ENCODE measurements around the gene CST2.
"Not testable (repeated sequence)": the region's sequence is repeated elsewhere in the genome, so short reads cannot be mapped to it uniquely, and the experiment has no call there.

The CST2 gene, protein sequence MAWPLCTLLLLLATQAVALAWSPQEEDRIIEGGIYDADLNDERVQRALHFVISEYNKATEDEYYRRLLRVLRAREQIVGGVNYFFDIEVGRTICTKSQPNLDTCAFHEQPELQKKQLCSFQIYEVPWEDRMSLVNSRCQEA

GRCh38 chr20:23826541-23827021 is at the start of gene CST2:
TSS of gene CST2 (minus strand) at chr20:23826729. CDS start at chr20:23826660, 69 bp downstream.
- DNase-seq, result no peak

DNA sequence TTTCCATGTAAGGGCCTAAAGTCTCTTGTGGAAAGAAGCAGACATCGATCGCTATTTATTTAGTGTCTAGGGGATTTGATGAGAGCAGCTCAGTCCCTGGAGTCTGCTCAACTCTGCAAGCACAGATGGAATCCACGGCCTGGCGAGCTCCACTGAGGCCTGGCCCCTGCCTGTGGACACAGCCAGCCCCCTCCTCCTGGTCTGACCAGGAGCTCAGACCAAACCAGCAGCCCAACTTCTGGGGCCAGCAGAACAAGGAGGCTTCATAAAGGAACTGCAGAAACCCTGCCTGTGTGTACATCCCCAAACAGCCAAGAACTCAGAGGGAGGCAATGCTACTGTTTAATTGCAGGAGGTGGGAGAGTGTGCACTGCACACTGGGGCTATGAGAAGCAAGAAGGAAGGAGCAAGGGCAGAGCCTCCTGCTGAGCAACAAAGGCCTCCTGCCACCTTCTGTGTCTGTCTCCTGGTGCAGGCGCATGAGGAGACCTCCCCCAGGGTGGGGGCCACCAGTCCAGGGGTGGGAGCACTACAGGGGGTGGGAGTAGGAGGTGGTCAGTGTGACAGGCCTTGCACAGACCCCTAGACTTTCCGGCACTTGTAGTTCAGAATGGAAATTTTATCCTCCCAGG is 49.2 kb upstream of the CST2 start:
- no peak for DNase-seq

DNA sequence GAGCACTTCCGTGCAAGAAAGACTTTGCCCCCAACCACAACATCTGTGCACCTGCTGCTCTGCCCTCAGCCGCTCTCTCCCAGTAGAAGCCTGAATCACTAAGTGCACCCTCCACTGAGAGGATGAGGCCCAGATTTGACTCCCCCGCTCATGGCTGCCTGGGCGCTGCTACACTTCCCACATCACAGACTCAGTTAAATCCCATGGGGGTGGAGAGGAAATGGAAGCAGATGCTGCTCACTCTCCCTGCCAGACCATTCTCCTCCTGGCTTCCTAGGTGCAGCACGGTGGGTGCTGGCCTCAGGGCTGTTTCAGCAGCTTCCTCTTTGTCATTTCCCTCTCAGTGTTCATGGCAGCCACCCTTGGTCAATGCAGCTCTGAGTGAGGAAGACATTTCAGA is 48.2 kb upstream of the CST2 start:
- no peak for DNase-seq

- no peak for DNase-seq
These were observed 47.0 kb upstream of the CST2 start for GRCh38 chr20:23873370-23874015.

GRCh38 chr20:23872065-23872464 is 45.5 kb upstream of the CST2 start:
- no peak for DNase-seq

DNA sequence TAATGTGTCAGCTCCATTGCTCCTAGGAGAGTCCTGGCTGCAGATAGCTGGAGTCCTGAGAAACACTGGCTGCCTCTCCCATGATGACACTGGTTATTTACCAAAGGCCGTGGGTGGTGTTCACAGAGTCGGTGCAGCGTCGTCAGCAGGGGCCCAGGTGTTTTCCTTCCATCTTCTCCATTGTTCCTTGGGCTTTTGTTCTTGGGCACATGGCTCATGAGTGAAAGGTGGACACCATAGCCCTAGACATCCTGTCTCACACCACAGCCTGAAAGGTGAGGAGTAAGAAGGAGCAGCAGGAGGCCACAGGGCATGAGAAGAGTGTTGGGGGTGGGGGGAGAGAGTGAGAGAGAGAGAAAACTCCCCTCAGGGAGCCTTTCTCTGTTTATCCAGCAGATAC is 43.9 kb upstream of the CST2 start:
- DNase-seq, result no peak

DNA sequence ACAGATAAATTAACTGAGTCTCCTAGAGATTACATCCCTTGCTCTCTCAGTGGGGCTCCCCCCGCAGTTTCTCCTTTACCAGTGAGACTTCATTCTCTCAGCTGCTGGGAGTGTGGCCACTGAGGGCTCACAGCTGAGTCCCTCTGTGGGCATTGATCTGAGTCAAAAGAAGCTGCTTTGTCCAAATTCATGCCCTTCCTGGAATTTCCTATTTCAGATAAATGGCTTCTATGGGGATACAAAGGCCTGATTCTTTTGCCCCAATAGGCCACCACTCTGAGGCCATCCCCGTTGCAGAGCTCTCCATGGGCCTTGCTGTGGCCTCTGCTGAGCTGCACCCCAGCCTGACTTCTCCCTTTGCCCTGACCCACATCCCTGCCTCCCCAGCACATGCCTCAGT is 43.0 kb upstream of the CST2 start:
- no peak for DNase-seq

GRCh38 chr20:23868321-23868720 is 41.8 kb upstream of the CST2 start:
- no peak for DNase-seq

GRCh38 chr20:23867152-23867776 is 40.7 kb upstream of the CST2 start:
- no peak for DNase-seq

GRCh38 chr20:23860771-23861170 is 34.2 kb upstream of the CST2 start:
- DNase-seq, result not testable (repeated sequence)

- DNase-seq, result no peak
These were observed 31.6 kb upstream of the CST2 start for GRCh38 chr20:23857962-23858595.

- no peak for DNase-seq
These were observed 30.2 kb upstream of the CST2 start for GRCh38 chr20:23856736-23857135.

DNA sequence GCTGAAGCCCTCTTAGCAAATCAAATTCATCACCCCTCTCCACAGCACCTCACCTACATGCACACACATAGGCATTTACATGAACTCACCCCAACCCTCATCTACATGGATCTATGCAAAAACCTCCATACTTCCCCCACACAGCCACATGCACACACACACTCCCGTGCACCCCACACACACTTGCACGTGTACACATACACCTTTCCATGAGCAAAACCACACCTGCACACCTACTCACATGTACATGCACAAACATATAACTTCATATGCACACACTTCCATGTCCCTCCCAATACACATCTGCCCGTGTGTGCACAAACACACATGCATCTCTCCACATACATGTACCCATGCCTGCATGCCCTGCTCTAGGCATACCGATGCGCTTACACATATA is 29.7 kb upstream of the CST2 start:
- DNase-seq, result no peak

DNA sequence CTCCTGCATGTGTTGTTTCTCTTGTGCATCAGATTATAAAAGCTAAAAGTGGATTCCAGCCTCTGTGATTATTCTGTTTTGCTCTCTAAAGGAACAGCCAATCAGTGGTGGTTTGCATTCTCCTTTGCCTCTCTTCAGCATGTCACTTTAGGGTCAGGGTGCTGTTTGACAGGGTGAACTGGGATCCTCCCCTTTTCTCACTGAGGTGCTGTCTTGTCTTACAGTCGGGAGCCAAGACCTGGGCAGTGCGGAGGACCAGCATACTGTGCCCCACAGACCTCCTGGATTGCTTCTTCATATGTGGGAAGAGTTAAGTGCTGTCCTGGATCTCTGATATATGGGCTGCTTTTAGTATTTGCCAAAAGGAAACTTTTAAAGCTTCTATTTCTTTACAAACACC is 15.2 kb upstream of the CST2 start:
- no peak for DNase-seq

GRCh38 chr20:23835716-23836115 is 9.2 kb upstream of the CST2 start:
- DNase-seq, result no peak

DNA sequence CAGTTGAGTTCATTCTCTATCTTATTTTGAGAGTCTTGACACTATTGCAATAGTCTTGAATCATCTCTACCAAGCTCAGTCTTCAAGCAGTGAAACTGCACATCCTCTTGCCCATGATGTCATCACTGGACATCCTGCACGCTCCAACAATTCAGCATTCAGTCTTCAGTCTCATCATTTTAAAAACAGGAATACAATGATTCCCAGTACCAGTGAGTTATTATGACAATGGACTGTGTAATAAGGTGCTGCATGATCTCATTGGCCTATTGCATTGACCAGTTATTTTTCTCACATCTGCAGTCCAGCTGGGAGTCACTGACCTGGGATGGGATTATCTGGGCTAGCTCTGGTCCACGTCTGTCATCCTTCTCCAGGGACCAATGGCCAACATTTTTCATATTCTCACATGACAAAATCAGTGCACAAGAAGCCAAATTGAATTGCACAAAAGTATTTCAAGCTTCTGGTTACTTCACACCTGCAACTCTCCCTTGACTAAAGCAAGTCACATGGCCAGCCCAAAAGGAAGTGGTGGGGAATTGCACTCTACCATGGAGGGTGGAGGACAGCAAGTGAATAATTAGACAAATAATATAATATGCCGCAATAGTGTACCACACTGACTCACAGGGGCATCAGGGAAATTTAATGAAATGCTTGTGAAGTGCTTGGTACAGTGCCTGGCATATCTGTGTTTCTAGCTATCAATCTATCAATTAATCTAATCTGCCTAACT is 6.4 kb upstream of the CST2 start:
- DNase-seq, result no peak

DNA sequence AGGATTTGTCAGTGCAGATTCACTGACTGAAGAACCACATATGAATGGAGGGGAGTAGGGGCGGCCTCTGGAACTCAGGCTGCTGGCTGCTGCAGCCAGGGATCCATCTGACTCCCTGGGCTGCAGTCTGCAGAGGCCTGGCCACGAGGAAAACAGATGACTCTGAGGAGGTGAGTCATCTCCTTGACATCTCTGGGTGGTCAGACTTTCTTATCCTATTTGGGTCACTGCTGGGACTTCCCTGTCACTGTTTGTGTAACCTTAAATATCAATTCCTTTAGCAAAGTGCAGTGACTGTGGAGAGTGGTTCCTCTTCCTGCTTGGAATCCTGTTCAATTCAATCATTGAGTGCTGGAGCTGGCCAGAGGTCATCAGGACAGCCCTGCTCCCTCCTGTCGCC is 5.4 kb upstream of the CST2 start:
- not testable (repeated sequence) for DNase-seq

DNA sequence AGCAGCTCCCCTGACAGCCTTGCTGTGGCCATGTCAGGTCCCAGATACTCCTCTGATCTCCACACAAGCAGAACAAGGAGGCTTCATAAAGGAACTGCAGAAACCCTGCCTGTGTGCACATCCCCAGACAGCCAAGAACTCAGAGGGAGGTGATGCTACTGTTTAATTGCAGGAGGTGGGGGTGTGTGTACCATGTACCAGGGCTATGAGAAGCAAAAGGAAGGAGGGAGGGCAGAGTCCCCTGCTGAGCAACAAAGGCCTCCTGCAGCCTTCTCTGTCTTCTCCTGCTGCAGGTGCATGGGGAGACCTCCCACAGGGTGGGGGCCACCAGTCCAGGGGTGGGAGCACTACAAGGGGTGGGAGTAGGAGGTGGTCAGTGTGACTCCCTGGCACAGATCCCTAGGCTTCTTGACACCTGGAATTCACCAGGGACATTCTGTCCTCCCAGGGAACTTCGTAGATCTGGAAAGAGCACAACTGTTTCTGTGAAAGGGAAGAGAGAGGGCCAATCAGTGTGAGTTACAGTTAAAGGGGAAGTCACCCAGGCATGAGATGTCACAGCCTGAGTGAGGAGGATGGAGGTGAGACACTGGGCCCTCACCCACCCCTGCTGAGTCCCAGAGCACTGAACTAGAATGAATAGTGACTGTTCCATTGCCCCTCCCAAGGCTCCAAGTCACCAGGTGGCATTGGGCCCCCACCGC is 2.8 kb downstream of the CST2 start:
- DNase-seq, result no peak

GRCh38 chr20:23823111-23823510 is 3.4 kb downstream of the CST2 start:
- DNase-seq, result no peak

DNA sequence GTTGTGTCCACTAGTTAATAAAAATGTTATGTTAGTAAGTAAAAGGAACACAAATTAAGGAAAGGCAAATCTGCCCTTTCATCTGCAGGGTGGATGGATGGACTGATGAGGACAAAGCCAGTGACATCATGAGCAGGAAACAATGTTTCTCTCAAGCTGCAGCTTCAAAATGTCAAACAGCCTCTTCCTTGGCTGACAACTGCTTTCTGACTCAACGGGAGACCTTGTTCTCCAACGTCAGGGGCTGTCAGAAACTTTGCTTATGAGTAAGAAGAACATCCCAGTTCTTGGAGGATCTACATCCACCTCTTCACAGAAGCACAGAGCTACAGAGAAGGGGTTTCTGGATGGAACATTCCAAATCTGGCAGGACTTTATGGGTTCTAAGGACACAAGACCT is 6.0 kb downstream of the CST2 start:
- no peak for DNase-seq

- not testable (repeated sequence) for DNase-seq
These were observed 15.0 kb downstream of the CST2 start for GRCh38 chr20:23811559-23811958.

- DNase-seq, result not testable (repeated sequence)
These were observed 16.2 kb downstream of the CST2 start for GRCh38 chr20:23810349-23810748.

All from NCI-H446 treated with DMSO at 0.1 percent for 48 hours (cell line).